Adipose tissue (tissue), 3 donors: ENCODE measurements around the gene PPIF. TPM values are rescaled to one million over a fixed set of nuclear protein-coding genes. Genes with fewer than 3 reads are reported as not detected.

Source experiments
- H3K27ac ChIP-seq: one replicate; pipeline ENCODE4 v1.5.1; 2013; ENCODE audit warnings: low read depth, low read length
- WGBS, 3 donors: extraction: QIAGEN DNeasy Blood & Tissue Kit; methylation state at CpG; one replicate each; pipeline ENCODE4 v1.1.7; 2013; 5-methylcytosine and 5-hydroxymethylcytosine counted together
- polyA plus RNA-seq, 3 donors: library from polyadenylated mRNA; stranded (reverse); fragments of 200-250 nt; gene quantifications; one replicate each; pipeline ENCODE4 v1.2.3, GENCODE V29; 2013
- donor health status: healthy with polysubstance abuse.
- donor health status: Bipolar disorder and iron deficiency.
- donor health status: healthy.

The PPIF gene
- polyA plus RNA-seq, 3 donors = 36.1 to 173 (median 64.0) TPM

- 56 to 91% (median 87%) methylated on average over 5 of the region's 5 CpGs for WGBS, 3 donors
- H3K27ac ChIP-seq = no peak overlapping the region
Observed at GRCh38 chr10:79342295-79342761, 4.9 kb upstream of the PPIF start.

DNA sequence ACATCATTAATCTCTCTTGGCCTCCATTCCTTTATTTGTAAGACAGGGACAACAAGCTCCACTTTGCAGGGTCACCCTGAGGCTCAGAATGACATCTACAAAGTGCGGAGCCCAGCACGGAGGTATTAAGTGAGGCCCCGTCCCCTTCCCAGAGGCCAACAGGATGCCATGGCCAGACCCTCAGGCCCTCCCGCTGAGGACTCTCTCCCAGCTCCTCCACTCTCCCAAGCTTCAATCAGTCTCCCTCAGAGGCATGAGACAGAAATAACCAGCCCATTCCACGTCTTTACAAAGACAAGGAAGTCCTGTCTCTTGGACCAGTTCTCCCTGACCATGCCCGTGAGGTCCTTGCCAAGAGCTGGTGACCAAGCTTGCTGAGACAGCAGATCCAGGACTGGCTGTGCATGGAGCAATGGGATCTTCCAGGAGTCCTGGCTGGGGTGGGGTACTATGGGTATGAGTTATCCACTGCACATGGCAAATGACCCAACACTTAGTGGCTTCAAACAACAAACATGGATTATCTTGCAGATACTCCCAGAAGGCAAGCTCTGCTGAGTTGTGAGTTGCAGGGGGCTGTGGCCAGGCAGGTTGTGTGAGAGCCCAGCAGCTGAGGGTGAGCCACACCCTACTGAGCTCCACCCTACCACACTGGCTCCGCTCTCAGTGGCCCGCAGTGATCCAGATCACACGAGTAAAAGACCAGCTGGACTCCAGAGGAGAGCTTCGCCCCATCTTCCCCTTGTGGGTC is 4.3 kb upstream of the PPIF start:
- WGBS, 3 donors = 57 to 85% (median 81%) methylated on average over 10 of the region's 10 CpGs
- H3K27ac ChIP-seq = no peak overlapping the region

DNA sequence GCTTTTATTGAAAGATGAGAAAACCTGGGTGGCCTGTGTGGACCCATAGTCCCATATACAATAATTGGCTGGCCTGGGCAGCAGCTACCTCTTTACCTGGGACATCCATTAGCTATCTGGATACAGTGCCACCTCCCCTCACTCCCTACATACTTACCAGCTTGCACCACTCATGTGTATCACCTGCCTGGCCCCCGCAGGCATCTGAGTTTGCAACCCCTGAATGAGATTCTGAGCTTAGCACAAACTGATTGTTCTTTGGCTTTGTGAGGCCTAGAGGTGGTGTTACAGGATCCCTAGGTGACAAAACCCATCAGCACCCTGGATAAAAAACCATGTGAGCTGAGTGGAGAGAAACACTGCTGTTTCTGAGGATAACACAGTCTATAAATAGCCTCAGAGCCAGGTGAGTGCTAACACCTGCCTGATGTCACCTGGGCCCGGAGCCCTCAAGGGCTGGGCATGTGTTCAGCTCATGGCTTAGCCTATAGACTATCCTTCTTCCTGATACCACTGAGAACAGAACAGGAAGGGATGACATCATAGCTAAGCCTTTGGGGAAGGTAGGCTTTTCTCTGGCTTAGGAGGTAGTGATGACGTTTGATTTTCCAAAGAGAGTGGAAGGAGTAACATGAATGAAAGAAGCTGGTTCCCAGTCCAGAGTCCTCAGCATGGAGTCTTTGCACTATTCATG is 2.6 kb upstream of the PPIF start:
- H3K27ac ChIP-seq = no peak overlapping the region
- WGBS, 3 donors = 48 to 82% (median 81%) methylated on average over 3 of the region's 3 CpGs

- 61 to 75% (median 71%) methylated on average over 5 of the region's 5 CpGs for WGBS, 3 donors
- H3K27ac ChIP-seq = no peak overlapping the region
Observed at GRCh38 chr10:79345241-79346011, 1.8 kb upstream of the PPIF start.

- H3K27ac ChIP-seq = no peak overlapping the region
- WGBS, 3 donors = 83 to 97% (median 95%) methylated on average over 2 of the region's 2 CpGs
Observed at GRCh38 chr10:79346012-79346340, 1.3 kb upstream of the PPIF start.

DNA sequence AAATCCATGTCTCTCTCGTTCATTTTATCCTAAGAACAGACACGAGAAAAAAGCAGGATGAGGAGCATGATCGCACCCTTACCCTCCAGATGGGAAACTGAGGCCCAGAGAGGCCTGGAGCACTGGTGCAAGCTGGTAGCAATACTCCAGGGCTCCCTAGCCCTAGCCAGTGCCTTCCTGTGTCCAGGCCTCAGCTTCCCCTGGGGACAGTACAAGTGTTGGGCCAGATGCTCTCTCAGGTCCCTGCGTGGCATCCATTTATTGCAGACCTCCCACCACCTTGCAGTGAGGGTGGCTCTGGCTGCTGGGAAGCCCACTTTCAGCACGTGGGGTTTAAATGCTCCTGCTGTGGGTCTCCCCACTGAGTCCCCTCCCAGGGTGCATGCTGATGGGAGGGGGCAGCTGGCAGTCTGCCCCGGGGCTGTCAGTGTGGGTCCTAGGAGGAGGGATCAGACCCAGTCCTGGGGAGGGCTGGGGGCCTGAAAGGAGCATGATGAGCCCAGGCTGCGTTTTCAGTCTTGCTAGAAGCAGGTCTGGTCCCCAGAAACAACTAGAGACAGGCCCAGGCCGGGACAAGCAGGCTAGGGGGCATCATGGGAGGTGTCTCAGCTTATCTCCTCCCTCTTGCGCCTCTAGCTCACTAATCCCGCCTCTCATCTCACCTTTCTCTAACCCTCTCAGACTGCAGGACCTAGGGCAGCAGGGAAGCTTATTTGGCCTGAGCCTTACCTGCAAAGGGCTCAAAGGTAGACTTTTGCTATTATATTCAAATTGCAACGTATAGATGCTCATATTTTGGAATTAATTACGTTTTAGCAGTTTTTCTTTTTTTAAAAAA is 662 bp upstream of the PPIF start:
- WGBS, 3 donors = 60 to 62% (median 60%) methylated on average over 12 of the region's 12 CpGs

DNA sequence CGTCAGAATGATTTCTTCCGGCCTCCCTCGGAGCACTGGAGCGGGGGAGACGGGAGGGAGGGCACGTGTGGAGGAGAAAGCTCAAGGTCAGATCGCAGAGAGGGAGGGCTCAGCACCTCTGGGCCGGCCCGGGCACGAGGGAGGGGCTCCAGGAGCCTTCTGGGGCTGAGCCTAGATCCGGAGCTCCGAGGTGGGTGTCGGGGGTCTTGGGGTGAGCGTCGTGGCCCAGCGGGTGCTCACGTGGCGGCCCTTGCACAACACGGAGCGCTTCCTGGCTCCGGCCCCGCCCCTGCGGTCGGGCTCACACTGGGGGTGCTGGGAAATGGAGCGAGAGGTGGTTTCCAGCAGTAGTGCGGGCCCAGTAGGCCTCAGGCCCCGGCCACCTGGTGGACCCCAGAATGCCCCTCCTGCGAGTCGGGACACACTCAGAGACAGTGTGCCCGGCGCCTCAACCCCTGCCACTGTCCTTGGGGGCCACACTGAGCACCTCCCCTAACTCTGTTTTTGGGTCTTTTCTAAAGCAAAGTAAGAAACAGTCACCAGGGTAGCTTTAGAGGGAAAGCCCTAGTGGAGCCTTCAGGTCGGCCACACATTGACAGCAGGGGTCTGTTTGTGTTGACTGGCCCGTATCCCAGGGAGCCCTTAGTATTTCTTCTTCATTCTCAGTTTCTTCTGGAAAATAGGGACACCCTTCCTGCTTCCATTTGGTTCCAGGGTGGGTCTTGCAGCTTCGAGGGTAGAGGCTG is 798 bp downstream of the PPIF start:
- H3K27ac ChIP-seq = no peak overlapping the region
- WGBS, 3 donors = 4 to 9% (median 7%) methylated on average over 27 to 34 of the region's 34 CpGs

More for the DNA sequence above, 662 bp upstream of the PPIF start:
- H3K27ac ChIP-seq = no peak overlapping the region

- no peak overlapping the region for H3K27ac ChIP-seq
- WGBS, 3 donors = 23 to 52% (median 42%) methylated on average over 3 of the region's 3 CpGs
Observed at GRCh38 chr10:79348640-79348988, 1.3 kb downstream of the PPIF start.

- 44 to 86% (median 80%) methylated on average over 6 of the region's 6 CpGs for WGBS, 3 donors
- H3K27ac ChIP-seq = no peak overlapping the region
Observed at GRCh38 chr10:79349072-79349491, 1.8 kb downstream of the PPIF start.

GRCh38 chr10:79349766-79350406 is 2.6 kb downstream of the PPIF start:
- WGBS, 3 donors = 48 to 87% (median 84%) methylated on average over 6 of the region's 6 CpGs
- H3K27ac ChIP-seq = no peak overlapping the region

GRCh38 chr10:79350407-79351154 is 3.3 kb downstream of the PPIF start:
- whole genome bisulfite sequencing, 3 donors = 78 to 91% (median 89%) methylated on average over 21 of the region's 21 CpGs
- no peak overlapping the region for H3K27ac ChIP-seq

- WGBS, 3 donors = 88 to 92% (median 89%) methylated on average over 13 of the region's 13 CpGs
- no peak overlapping the region for H3K27ac ChIP-seq
Observed at GRCh38 chr10:79351332-79351731, 4.1 kb downstream of the PPIF start.

DNA sequence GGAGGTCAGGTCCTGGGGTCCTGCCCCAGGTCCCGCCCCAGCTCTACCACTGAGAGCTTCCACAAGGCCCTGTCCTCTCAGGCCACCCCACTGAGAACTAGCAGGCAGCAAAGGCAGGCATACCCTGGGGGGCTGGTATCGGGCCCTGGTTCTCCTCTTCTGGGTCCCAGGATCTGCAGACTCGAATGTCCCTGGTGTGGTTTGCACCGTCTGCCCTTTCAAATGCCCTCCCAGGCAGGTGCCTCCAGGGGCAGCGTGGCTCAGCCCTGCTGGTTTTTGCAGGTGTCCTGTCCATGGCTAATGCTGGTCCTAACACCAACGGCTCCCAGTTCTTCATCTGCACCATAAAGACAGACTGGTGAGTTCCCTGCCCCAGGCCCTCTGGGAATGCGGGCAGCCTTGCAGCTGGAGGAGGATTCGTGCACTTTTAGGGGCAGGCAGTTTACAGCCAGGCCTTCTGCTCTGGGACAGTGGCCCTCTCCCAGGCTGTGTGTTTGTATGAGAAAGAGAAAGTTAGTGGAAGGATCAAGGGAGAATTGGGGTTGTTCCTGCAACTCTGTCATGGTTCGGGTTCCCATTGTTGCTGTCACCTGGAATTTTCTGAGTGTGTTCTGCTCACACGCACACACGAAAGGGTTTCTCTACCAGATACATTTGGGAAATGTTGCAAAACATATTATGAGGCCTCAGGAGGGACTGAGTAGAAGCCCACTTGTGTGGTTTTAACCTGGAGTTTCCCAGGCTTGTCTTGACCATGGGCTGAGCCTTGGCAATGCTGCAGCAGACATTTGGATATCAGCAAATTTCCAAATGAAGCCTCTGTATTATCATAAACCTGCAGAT is 5.0 kb downstream of the PPIF start:
- WGBS, 3 donors = 79 to 92% (median 85%) methylated on average over 11 of the region's 11 CpGs
- H3K27ac ChIP-seq = no peak overlapping the region

DNA sequence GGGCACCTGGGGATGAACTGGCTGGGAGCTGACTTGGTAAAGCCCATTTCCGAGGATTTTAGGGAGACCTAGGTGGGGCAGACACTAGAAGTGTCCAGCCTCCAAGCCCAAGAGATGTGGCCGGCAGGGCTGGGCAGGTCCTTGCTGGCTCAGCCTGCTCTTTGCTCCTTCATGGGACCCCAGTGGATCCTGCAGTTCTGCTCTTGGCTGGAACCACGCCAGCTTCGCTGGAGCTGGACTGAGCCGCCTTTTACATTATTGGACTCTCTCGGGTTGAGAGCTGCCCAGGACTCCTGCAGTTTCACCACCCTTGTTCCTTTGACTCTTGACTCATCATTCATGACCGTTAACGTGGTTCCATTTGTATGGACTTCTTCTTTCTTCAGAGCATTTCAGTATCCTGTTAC is 5.7 kb downstream of the PPIF start:
- WGBS, 3 donors = 59 to 86% (median 63%) methylated on average over 8 of the region's 8 CpGs
- H3K27ac ChIP-seq = no peak overlapping the region

DNA sequence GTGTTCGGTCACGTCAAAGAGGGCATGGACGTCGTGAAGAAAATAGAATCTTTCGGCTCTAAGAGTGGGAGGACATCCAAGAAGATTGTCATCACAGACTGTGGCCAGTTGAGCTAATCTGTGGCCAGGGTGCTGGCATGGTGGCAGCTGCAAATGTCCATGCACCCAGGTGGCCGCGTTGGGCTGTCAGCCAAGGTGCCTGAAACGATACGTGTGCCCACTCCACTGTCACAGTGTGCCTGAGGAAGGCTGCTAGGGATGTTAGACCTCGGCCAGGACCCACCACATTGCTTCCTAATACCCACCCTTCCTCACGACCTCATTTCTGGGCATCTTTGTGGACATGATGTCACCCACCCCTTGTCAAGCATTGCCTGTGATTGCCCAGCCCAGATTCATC is 6.5 kb downstream of the PPIF start:
- H3K27ac ChIP-seq = no peak overlapping the region
- WGBS, 3 donors = 87 to 90% (median 90%) methylated on average over 11 of the region's 11 CpGs

- 48 to 52% (median 51%) methylated on average over 3 of the region's 3 CpGs for WGBS, 3 donors
- H3K27ac ChIP-seq = no peak overlapping the region
Observed at GRCh38 chr10:79354141-79354540, 6.9 kb downstream of the PPIF start.
